Measurements from ENCODE around the gene DGKH. TPM values are rescaled to one million over a fixed set of nuclear protein-coding genes. Genes with fewer than 3 reads are reported as not detected.

The DGKH gene
- total and polyA plus RNA-seq, 2 donors (not counting 1 experiment from before 2014, with no cell fraction given), result 0.06 to 0.67 TPM

DNA sequence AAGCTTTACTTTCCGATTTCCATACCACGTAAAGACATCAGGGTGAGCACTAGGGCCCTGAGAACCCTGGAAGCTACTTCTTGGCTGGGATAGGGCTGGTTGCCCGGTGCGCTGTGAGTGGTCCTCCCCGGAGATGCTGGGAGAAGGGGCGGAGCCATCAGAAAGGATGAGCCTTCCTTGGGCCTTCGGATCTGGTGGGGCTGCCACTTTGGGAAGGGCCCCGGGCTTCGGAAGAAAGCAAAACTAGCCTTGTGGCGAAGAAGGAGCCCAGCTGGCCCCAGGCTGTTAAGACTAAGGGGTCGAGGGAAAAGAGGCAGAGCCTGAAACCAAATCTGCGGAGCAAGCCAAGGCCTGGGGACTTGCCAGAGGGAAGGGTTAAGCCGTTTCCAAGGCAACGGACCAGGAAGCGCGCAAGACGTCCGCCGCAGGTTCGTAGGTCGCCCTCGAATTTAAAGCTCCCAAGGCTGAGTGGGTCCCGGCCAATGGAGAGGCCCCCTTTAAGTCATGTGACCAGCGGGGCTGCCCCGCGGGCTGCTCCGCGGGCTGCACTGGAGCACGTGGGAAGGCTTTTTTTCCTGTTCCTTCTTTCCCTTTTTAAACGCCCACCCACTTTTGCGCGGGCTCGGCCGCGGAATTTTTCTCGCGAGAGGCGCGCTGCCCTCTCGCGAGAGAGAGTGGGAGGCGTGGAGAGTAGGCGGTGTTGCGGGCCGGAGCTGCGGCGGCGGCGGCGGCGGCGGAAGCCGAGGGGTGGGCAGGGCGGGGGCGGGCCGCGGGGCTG lies 223.1 kb downstream of the DGKH start:
- ATAC-seq (ENCODE audit: low read depth), result peak; percentile 81
- Histone ChIP-seq H3K27ac (ENCODE audit: low read length in 2 of 2) (peak overlapping the region; percentile 91 to 96), H3K4me3 (ENCODE audit: control extremely low read depth in 1 of 5, extremely low read depth in 1 of 5, insufficient read depth in 1 of 5, low read depth in 2 of 5, low read length in 4 of 5) (peak overlapping the region; percentile 17 to 78 (median 72)), H3K36me3 (replicated peaks in 1 of 2; ENCODE audit: control extremely low read depth in 1 of 2, control insufficient read depth in 1 of 2, extremely low read depth in 1 of 2, insufficient read depth in 2 of 2, low read length in 1 of 2) (no peaks in the 10 kb centered on the region), H3K9me3 (ENCODE audit: control extremely low read depth in 1 of 3, control insufficient read depth in 2 of 3, insufficient read depth in 1 of 3, low read length in 2 of 3) (peaks cover 0 to 5% (median 0%) of the 10 kb centered on the region in 3 donors), H2AFZ (ENCODE audit: insufficient read depth, low read depth, low read length, poor library complexity, severe bottlenecking) (peak overlapping the region; percentile 77), H3K4me2 (replicated peaks; ENCODE audit: low read depth, low read length, poor library complexity, severe bottlenecking) (peak overlapping the region; percentile 75), H4K20me1 (ENCODE audit: control insufficient read depth, insufficient read depth, low read length, poor library complexity, severe bottlenecking) (no peaks in the 10 kb centered on the region), H3K9ac (ENCODE audit: low read length) (peak overlapping the region; percentile 84), H3K27me3 (replicated peaks in 1 of 4; ENCODE audit: control extremely low read depth in 1 of 4, control insufficient read depth in 3 of 4, insufficient read depth in 4 of 4, low read length in 3 of 4) (no peaks in the 10 kb centered on the region), H3K79me2 (ENCODE audit: control insufficient read depth, insufficient read depth, low read length) (peaks cover 32% of the 10 kb centered on the region), H3K4me1 (ENCODE audit: control insufficient read depth in 2 of 2, insufficient read depth in 2 of 2, low read length in 2 of 2) (peaks cover 41 to 48% of the 10 kb centered on the region in 2 donors)
- WGBS (ENCODE audit: insufficient coverage), result 12% methylated on average over 29 of the region's 57 CpGs
- CTCF ChIA-PET, result interaction anchor here (0.8 to 1.8 kb wide), 3 partner anchors 21 to 106 kb away, joined by 3 to 4 read pairs (median 3); no protein-coding TSS in a partner anchor
- TF ChIP-seq CTCF (IDR thresholded peaks at IDR 0.05) (no peak), EZH2 (IDR thresholded peaks at IDR 0.05; ENCODE audit: borderline replicate concordance, insufficient read depth, low read depth, low read length, poor library complexity, severe bottlenecking) (no peak)
- POLR2A ChIA-PET, result interaction anchor here (1.6 kb wide), 1 partner anchor 106 kb away, joined by 7 read pairs; no protein-coding TSS in a partner anchor
- peak overlapping the region; percentile 97 for H3K4me3 Mint-ChIP-seq
- H3K9me3 Mint-ChIP-seq (ENCODE audit: insufficient read depth), result peaks cover 2% of the 10 kb centered on the region
- intact Hi-C loops (cut with micrococcal nuclease), result loop anchor here (1.0 to 10.0 kb wide), 10 partner anchors 106 to 2003 kb away; partner anchors contain the start of genes CCDC122, FOXO1, KBTBD6 and LACC1
- peak overlapping the region; percentile 98 for H3K27ac Mint-ChIP-seq
- H3K4me1 Mint-ChIP-seq, result peaks cover 44% of the 10 kb centered on the region
- peak; percentile 99 for DNase-seq
- H3K27me3 Mint-ChIP-seq, result no peaks in the 10 kb centered on the region

Measured in B cell (primary cell).